Stimulated activated CD8-positive, alpha-beta memory T cell treated with anti-CD3 and anti-CD28 coated beads, Interleukin-15, amount 100 ng/mL, for 24 hours (primary cell): Measurements from ENCODE around the gene MEIS3.
"Not testable (repeated sequence)": the region's sequence is repeated elsewhere in the genome, so short reads cannot be mapped to it uniquely, and the experiment has no call there.

Experiments used
- DNase-seq: peaks from one replicate; pipeline ENCODE4 v3.0.0-alpha.2; 2020; ENCODE audit warnings: low read depth

Gene MEIS3

DNA sequence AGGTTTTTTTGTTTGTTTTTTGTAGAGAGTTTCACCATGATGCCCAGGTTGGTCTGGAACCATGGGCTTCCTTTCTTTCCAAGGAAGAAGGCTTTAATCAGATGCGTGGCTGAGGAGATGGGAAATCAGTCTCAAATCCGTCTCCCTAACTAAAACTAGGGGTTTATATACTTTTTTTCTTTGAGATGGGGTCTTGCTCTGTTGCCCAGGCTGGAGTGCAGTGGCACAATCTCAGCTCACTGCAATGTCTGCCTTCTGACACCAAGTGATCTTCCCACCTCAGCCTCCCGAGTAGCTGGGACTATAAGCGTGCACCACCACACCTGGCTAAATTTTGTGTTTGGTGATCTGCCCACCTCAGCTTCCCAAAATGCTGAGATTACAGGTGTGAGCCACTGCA, 34.8 kb downstream of the MEIS3 start:
- not testable (repeated sequence) for DNase-seq

DNA sequence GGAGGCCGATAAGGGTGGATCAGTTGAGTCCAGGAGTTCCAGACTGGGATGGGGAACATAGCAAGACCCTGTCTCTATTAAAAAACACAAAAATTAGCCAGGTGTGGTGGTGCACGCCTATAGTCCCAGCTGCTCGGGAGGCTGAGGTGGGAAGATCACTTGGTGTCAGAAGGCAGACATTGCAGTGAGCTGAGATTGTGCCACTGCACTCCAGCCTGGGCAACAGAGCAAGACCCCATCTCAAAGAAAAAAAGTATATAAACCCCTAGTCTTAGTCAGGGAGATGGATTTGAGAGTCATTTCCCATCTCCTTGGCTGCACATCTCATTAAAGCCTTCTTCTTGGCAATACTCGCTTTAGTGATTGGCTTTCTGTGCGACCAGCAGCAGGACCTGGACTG, 35.4 kb downstream of the MEIS3 start:
- DNase-seq, result not testable (repeated sequence)

DNA sequence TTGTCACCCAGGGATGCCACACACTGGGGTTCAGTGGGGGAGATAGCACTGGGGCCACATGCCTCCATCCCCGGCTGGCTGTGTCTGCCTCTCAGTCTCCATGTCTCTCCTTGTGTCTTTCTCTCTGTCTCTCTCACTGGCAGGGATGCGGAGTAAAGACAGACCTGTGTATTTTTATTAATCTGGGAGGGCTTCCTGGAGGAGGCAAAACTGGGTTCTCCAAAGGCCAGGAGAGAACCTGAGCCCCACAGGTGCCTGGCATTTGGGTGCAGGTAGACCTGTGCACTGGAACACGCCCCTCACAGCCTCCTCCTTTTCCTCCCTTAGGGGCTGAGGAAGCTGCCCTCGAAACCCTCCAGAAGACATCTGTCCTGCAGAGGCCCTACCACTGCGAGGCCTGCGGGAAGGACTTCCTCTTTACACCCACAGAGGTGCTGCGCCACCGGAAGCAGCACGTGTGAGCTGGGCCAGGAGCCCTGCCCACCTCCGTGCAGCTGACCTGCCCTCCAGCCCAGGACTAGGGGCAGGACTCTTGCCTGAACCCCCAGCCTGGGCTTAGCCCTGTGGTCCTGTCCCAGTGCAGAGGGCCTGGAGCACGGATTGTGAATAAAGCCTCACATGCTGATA, 37.6 kb downstream of the MEIS3 start:
- DNase-seq, result no peak

DNA sequence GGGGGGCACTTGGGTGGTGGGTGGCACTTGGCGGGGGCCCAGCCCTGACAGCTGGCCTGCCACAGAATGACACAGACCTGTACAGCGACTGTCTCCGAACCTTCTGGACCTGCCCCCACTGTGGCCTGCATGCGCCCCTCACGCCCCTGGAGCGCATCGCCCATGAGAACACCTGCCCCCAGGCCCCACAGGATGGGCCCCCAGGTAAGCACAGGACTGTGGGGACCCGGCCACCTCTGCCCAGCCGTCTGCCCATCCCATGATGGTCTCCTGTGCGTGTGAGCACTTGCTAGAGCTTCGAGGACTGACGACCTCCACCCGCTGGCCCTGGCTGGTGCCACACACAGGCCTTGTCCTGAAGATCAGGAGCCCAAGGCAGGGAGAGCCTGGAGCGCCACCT, 38.2 kb downstream of the MEIS3 start:
- DNase-seq, result no peak

DNA sequence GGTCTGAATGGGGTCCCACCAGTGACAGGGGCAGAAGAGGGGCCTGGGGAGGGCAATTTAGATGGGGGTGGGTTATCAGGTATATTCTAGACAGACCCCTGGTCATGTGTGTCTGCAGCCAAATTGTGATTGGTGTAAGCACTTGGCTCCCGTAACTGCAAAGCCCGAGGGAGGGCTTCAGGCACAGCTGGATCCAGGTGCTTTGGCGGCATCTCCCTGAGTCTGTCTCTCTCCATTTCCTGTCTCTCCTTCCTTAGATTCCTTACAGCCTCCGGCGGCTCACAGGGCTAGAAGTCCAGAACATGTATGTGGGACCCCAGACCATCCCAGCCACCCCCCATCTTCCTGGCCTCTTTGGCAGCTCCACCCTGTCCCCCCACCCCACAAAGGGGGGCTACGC, 38.8 kb downstream of the MEIS3 start:
- DNase-seq, result no peak

DNA sequence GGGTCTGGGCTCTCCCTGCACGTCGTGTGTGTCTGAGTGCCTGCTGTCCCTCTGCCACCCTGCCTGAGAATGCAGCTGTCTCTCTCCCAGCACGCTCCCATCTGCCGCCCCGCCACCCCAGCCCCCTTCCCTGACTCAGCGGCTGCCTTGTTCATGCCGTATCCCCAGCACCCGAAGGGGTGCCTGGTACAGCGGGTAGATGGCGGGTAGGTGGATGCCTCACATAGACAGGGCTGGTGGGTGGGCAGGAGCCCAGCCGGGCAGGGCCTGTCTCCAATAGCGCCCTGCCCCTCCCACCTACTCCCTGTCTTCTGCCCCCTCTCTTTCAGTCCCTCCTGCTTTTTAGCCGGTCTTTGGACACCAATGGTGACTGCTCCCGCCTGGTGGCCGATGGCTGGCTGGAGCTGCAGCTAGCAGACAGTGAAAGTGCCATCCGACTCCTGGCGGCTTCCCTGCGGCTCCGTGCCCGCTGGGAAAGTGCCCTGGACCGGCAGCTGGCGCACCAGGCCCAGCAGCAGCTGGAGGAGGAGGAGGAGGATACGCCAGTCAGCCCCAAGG, 39.9 kb downstream of the MEIS3 start:
- DNase-seq, result no peak

DNA sequence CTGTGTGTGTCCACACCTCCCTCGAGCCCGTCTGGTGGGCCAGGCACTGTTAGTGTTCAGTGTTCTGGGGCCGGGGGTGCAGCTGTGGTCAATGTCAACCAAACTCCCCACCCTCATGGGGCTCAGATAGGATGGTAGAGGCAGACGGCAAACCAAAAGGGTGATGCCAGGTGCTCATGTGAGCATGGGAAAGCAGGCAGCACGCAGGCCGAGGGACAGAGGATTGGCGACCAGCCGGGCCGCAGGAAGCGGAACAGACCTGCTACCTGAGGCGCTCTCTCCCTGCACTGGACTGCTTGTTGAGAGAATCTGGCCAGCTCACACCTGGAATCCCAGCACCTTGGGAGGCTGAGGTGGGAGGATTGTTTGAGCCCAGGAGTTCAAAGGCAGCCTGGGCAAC, 41.1 kb downstream of the MEIS3 start:
- no peak for DNase-seq

DNA sequence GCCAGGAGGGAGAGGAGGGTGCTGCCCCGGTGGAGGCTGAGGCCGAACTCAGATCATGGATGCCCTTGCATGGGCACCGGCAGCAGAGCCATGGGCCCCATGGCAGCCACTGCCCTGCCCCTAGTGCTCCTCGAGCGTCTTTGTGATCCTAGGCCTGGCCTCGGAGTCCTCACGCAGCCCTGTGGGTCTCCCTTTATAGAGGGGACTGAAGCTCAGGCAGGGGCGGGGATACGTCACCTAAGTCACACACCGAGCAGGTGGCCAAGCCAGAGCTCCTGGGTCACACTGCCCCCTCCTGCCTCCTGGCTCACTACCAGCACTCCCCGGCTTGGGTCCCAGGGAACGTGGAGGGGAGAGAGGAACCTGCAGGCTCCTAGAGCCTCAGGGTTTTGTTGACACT, 41.5 kb downstream of the MEIS3 start:
- no peak for DNase-seq

DNA sequence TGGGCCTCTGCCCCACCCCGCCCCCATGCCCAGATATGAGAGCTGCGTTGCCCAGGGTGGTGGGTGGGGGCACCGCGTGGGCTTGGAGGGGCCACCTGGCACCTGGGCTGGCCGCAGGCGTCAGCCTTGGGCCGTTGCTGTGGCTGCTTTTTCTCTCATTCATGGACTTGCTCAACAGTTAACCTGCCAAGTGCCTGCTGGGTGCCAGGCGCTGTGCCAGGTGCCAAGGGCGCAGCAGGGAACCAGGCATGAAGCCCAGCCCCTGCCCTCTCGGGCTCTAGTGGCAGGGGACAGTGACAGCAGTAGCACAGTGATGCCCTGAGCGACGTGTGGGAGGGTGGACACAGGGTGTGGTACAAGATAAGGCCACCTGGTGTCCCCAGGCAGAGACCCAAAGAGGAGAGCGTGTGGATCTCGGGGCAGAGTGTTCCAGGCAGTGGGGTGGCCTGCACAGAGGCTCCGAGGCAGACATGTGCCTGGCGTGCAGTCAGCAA, 42.1 kb downstream of the MEIS3 start:
- DNase-seq, result no peak

DNA sequence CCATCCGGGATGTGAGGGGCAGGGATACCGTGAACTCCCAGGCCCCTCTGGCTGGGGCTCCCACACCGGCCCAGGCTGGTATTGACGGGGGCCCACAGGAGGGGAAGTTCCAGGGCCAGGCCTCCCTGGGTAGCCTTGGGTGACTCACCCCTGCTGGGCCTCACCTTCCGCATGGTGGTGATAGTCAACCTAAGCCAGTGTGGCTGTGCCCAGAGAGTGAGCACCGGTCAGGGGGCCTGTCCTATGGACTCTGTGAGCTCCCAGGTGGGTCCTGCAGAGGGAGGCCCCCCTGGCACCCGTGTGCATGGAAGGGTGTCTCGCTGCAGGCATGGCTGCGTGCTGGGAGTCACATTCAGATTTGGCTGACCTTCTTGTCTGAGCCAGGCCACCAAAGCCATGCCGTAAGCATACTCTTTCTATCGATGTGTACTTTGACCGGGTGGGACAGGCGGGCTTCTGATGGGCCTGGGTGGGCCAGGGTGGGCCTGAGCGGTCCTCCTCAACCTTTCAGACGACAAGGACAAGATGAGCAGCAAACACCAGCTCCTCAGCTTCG, 42.7 kb downstream of the MEIS3 start:
- DNase-seq, result no peak

DNA sequence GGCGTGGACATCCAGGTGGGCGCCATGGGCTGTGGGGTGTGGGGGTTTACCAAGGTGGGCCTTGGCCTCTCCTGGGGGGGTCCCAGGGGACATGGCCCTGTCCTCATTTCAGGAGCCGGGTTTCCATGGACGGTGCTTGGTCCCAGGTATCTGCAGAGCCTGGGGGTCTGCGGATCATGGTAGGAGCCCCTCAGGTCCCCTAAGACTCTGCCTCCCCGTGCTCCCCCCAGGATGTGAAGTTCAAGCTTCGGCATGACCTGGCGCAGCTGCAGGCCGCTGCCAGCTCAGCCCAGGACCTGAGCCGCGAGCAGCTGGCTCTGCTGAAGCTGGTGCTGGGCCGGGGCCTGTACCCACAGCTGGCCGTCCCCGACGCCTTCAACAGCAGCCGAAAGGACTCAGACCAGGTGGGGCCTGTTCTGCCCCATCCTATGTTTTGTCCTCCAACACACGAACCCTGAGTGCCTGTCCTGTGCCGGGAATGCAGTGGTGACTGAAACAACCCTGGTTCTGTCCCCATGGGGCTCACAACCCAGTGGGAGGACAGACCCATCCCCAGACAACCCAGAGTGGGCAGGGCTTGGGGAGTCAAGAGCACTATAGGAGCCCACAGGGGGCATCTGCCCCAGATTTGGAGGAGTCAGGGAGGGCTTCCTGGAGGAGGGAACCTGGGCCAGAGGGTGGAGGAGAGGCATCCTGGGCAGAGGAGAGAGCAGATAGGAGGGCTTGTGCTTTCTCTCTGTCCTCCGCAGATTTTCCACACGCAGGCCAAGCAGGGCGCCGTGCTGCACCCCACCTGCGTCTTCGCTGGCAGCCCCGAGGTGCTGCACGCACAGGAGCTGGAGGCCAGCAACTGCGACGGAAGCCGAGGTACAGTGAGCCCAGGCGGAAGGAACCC, 43.4 kb downstream of the MEIS3 start:
- DNase-seq, result no peak

DNA sequence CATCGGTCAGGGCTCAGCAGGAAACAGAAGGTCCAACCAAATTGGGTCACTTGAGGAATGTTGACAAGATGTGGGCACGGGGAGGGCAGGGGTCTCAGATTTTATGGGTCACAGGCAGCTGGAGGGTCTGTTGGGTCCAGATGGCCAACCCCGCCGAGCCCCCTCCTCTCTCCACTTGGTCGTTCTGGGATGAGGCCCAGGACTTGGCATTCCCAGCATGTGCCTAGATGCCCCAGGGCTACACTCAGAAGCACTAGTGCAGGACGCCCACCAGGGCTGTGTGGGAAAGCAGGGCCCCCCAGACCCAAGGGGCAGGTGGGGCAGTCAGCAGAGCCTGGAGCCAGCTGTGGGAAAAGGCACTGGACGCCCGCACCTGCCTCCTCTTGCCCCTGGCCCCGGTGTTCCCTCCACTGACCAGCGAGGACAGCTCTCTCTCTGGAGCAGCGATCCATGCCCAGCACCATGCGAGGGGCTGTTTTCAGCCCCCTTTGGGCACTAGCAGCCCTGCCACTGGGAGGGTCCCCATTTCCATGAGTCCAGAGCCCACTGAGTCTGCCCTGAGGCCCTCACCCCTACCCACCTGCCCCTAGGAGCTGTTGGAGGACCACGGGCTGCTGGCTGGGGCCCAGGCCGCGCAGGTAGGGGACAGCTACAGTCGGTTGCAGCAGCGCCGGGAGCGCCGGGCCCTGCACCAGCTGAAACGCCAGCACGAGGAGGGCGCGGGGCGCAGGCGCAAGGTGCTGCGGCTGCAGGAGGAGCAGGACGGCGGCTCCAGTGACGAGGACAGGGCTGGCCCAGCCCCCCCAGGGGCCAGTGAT, 44.2 kb downstream of the MEIS3 start:
- DNase-seq, result no peak

DNA sequence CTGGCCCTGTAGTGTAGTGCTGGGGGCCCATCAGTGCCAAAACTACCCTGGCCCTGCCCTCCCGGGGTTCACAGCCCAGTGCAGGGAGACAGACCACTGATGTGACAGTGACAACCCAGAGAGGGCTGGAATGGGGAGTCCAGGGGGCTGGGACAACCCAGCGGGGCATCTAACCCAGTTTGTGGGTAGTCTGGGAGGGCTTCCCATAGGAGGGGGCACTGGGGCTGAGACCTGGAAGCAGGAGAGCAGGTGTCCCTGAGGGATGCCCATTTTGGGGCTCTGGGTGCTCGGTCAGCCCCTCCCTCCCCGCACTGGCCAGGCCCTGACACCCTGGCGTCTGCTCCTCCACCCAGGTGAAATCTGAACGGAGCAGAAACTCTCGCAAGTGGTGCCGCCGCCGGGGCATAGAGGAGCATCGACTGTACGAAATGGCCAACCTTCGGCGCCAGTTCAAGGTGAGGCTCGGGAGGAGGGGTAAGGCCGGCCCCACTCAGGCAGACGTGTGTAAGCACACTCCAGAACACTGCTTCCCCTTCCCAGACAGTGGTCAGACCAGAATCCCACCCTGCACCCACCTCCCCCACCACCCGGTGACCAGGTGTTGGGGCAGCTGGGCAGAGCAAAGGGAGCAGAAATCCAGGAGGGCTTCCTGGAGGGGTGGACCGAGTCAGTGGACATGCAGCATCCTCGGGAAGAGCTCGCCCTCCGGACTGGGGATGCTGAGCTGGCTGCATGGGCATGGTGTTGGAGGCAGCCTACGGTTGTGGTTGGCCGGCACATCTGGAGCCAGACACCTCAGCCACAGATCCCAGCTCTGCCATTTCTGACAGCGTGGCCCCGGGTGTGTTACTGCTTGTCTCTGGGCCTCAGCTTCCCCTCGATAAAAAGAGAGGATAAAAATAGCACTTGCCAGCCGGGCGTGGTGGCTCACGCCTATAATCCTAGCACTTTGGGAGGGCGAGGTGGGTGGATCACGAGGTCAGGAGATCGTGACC, 45.8 kb downstream of the MEIS3 start:
- no peak for DNase-seq

DNA sequence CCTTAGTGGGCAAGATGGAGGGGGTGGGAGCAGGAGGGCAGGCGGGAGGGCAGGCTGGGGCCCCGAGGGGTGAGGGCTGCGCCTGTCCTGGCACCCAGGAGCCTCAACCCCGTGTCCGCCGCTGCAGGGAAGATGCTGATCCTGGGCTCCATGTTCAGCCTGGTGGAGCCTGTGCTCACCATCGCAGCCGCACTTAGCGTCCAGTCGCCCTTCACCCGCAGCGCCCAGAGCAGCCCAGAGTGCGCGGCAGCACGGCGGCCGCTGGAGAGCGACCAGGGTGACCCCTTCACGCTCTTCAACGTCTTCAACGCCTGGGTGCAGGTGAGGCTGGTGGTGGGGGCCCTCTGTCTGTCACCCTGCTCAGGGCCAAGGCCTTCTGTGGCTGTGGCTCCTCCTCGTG, 46.7 kb downstream of the MEIS3 start:
- DNase-seq, result no peak

DNA sequence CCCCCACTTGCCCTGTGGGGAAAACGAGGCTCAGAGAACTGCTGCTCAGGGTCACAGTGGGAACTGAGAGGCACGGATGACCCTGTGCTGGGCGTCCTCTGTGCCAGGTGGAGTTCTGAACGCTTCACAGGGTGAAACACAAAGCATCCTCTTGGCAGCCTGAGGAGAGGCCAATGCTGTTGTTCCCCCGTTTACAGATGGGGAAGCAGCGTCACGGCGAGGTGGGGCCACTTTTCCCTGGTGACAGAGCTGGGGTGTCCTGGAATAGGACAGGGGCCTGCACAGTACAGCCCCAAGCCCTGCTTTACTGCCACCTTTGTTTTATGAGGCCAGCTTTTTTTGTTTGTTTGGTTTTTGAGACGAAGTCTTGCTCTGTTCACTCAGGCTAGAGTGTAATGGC, 48.1 kb downstream of the MEIS3 start:
- DNase-seq, result no peak

DNA sequence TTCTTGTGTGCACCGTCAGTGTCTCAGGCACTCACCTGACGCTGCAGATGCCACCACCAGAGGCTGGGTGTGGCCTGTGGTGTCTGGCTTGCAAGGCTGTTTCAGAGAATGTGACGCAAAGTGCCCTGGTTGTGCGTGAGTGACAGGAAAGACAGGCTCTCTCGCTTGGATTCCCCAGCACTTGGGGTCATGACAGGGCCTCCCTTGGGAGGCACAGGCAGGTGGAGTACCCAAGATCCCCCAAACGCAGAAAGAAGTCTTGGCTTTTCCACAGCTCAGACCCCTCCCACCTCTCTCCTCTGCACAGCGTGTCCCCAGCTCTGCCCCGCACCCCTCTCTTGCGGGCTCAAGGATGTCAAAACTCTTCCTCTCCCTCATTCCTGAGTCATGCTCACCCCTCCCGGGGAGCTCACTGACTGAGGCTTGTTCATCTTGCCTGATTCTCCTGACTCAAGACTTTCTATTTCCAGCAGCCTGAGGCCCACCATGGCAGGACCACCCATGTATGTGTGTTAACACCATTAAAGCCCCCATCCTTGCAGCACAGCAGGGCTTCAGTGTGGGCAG, 49.2 kb downstream of the MEIS3 start:
- no peak for DNase-seq

DNA sequence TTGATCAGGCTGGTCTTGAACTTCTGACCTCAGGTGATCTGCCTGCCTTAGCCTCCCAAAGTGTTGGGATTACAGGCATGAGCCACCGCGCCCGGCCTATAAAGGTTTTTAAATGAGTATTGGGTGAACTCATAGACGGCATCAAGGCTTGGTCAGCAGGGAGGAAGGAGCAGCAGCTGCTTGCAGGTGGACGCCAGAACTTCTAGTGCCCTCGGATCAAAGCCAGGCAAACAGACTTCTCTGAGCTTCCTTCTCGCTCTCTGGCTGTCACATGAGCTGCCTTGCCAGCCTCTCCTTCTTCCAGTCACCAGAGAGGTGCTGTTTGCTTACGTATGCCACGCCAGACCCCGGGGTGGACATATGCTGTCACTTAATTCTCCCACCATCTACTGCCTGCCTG, 53.9 kb downstream of the MEIS3 start:
- not testable (repeated sequence) for DNase-seq

DNA sequence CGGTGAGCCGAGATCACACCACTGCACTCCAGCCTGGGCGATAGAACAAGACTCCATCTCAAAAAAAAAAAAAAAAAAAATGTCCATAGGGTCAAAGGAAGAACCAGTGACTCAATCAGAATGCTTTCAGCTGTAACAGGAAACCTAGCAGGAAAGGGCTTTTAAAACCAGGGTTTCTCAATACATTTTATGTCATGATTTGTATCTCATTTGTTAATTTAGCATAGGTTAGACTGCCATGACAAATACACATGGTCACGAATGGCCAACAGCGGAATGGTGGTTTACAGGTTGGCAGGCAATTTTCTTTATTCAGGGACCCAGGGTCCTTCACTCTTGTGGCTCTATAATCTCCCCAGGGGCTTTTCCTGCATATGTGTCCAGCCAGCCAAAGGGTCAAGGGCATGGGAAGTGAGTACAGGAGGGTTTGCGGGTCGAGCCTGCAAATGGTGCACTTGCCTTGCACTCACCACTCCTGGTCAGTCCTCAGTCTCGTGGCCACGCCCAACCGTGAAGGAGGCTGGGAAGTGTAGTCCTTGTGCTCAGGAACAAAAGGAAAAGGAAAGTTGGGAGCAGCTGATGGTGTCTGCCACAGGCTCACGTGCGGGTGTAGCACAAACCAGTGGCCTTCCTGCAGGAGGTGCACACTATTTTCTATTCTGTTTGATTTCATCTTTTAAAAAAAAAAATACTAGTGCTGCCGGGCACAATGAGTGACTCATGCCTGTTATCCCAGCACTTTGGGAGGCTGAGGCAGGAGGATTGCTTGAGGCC, 55.4 kb downstream of the MEIS3 start:
- no peak for DNase-seq

DNA sequence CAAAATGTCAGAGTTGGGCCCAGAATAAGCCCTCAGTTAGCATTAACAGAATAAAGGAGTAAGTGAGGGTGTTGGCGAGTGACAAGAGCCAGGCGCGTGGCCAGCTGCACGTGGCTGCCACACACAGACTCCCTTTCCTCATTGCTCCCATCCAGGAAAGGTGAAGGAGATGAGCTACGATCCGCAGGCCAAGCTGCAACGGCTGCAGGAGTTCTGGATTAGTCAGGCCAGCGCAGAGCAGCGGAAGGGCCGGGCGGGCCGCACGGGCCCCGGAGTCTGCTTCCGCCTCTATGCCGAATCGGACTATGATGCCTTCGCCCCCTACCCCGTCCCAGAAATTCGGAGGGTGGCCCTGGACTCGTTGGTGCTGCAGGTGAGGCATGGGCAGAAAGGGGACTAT, 57.0 kb downstream of the MEIS3 start:
- DNase-seq, result no peak

DNA sequence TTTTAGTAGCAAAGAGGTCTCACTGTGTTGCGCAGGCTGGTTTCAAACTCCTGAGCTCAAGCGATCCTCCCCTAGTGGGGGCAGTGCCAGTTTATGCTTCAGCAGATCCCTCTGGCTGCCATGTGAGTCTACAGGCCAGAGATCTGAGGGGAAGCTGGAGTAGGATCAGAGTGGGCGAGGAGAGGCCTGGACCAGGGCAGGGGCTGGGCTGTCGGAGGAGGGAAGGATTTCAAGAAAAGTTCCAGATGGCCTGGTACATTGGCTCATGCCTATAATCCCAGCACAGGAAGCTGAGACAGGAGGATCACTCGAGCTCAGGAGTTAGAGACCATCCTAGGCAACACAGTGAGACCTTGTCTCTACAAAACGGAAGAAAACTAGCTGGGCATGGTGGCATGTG, 60.4 kb downstream of the MEIS3 start:
- no peak for DNase-seq
